GM23338 (cell line): ENCODE data around the gene CDK4. TPM values are rescaled to one million over a fixed set of nuclear protein-coding genes. Genes with fewer than 3 reads are reported as not detected.

ENCODE experiments used
- ATAC-seq: fragments of 200-7000 bp; cut with Tn5 transposase; 3 replicates; pipeline ENCODE4 v1.9.1; 2020
- DNase-seq: peaks from one replicate; pipeline ENCODE4 v3.0.0-alpha.2; 2015; ENCODE audit warnings: low spot score
- H2AFZ ChIP-seq: fragments of 200-600 bp; sonication (generic); 2 replicates; pipeline ENCODE4 v1.8.0; 2016; ENCODE audit warnings: antibody characterized with exemption, mild to moderate bottlenecking, moderate library complexity
- H3F3A ChIP-seq: fragments of 200-600 bp; sonication (generic); replicated peaks from 2 replicates; pipeline ENCODE4 v1.8.0; 2017; ENCODE audit warnings: antibody characterized with exemption, mixed run types, low read depth
- H3K27ac ChIP-seq: fragments of 200-600 bp; sonication (generic); 2 replicates; pipeline ENCODE4 v1.6.1; 2016; ENCODE audit warnings: low read depth
- H3K27me3 ChIP-seq: fragments of 200-600 bp; sonication (generic); 2 replicates; pipeline ENCODE4 v1.8.0; 2016; ENCODE audit warnings: mild to moderate bottlenecking, mixed run types, moderate library complexity; ENCODE audit not compliant: insufficient read depth
- H3K36me3 ChIP-seq: fragments of 200-600 bp; sonication (generic); 2 replicates; pipeline ENCODE4 v1.8.0; 2016; ENCODE audit warnings: mild to moderate bottlenecking; ENCODE audit not compliant: insufficient read depth
- H3K4me1 ChIP-seq: fragments of 200-600 bp; sonication (generic); 2 replicates; pipeline ENCODE4 v1.8.0; 2016; ENCODE audit warnings: mild to moderate bottlenecking, moderate library complexity; ENCODE audit not compliant: insufficient read depth
- H3K4me2 ChIP-seq: fragments of 200-600 bp; sonication (generic); 2 replicates; pipeline ENCODE4 v1.7.1; 2017; ENCODE audit warnings: mixed run types
- H3K4me3 ChIP-seq: fragments of 200-600 bp; sonication (generic); 2 replicates; pipeline ENCODE4 v1.6.1; 2016; ENCODE audit warnings: mixed run types
- H3K79me2 ChIP-seq: fragments of 200-600 bp; sonication (generic); replicated peaks from 2 replicates; pipeline ENCODE4 v1.8.0; 2017; ENCODE audit warnings: mild to moderate bottlenecking; ENCODE audit not compliant: insufficient read depth
- H3K9me2 ChIP-seq: fragments of 200-600 bp; sonication (generic); 2 replicates; pipeline ENCODE4 v1.8.0; 2017; ENCODE audit not compliant: insufficient read depth
- H4K20me1 ChIP-seq: fragments of 200-600 bp; sonication (generic); replicated peaks from 2 replicates; pipeline ENCODE4 v1.8.0; 2017; ENCODE audit warnings: mild to moderate bottlenecking; ENCODE audit not compliant: insufficient read depth
- H3K27ac Mint-ChIP-seq: 2 replicates; pipeline ENCODE4 v1.8.0; 2020; ENCODE audit warnings: inconsistent platforms, mild to moderate bottlenecking, moderate library complexity, mixed read lengths
- H3K27me3 Mint-ChIP-seq: 3 replicates; pipeline ENCODE4 v1.8.0; 2022; ENCODE audit warnings: low read depth, mild to moderate bottlenecking, moderate library complexity, mixed read lengths, inconsistent platforms; ENCODE audit not compliant: insufficient read depth, poor library complexity
- H3K36me3 Mint-ChIP-seq: 3 replicates; pipeline ENCODE4 v1.8.0; 2021; ENCODE audit warnings: low read depth, mild to moderate bottlenecking, inconsistent platforms, moderate library complexity, mixed read lengths
- H3K4me1 Mint-ChIP-seq: 3 replicates; pipeline ENCODE4 v1.8.0; 2020; ENCODE audit warnings: mild to moderate bottlenecking, inconsistent platforms, mixed read lengths
- H3K4me3 Mint-ChIP-seq: 3 replicates; pipeline ENCODE4 v1.8.0; 2021; ENCODE audit warnings: moderate library complexity, mild to moderate bottlenecking, inconsistent platforms, mixed read lengths
- H3K9me3 Mint-ChIP-seq: 3 replicates; pipeline ENCODE4 v1.8.0; 2020; ENCODE audit warnings: moderate library complexity, mild to moderate bottlenecking, inconsistent platforms, mixed read lengths
- NANOG ChIP-seq: IDR thresholded peaks from 2 replicates; pipeline ENCODE4 v1.6.1; 2016; ENCODE audit warnings: antibody characterized with exemption, borderline replicate concordance
- ZNF114 ChIP-seq: fragments of 250-450 bp; sonication (Bioruptor Pico); IDR thresholded peaks from 2 replicates; pipeline ENCODE4 v1.5.0; 2020; ENCODE audit warnings: mild to moderate bottlenecking, moderate library complexity
- ZNF331 ChIP-seq: fragments of 250-450 bp; sonication (Bioruptor Pico); IDR thresholded peaks from 2 replicates; pipeline ENCODE4 v1.5.0; 2020; ENCODE audit warnings: low read depth, mild to moderate bottlenecking, moderate library complexity
- polyA plus RNA-seq: library from polyadenylated mRNA; unstranded; fragments of >200 nt; fragmentation: Nextera tagmentation; extraction: Ambion mirVana; gene quantifications from 2 replicates; pipeline ENCODE4 v1.2.1, GENCODE V29; 2016
- total RNA-seq: library from RNA; depleted of rRNA; stranded (reverse); fragments of >200 nt; shearing (Covaris generic); gene quantifications from 2 replicates; pipeline ENCODE4 v1.2.3, GENCODE V29; 2014
- TF ChIP-seq, protein P1 (sequence below): fragments of 250-450 bp; sonication (Bioruptor Pico); IDR thresholded peaks from 2 replicates; pipeline ENCODE4 v1.5.0; 2020; ENCODE audit warnings: mild to moderate bottlenecking, moderate library complexity
- TF ChIP-seq, protein P2 (sequence below): IDR thresholded peaks from one replicate; pipeline ENCODE4 v1.6.1; 2018; ENCODE audit warnings: antibody characterized with exemption; ENCODE audit not compliant: unreplicated experiment

The CDK4 gene
- total and polyA plus RNA-seq, 2 experiments from 2014 or later = 105 to 198 TPM

DNA sequence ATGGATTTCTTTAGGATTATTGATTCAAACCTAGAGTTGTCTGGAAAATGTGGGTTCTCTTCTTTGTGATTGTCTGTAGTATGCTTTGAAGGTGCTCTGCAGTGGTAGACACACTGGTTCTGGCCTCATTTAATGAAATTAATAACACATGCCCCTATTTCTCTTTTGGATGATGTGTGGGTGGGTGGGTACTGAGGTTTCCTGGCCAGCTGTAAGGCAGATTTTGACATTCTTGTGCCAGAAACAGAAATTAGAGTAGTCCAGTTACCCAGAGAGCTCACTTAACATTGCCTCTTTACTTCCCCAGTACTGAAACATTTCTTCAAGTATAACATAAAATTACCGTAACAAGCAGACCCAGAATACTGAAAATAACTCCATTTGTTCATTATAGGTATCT, 44.9 kb upstream of the CDK4 start (continued):
- TF ChIP-seq, protein P1, sequence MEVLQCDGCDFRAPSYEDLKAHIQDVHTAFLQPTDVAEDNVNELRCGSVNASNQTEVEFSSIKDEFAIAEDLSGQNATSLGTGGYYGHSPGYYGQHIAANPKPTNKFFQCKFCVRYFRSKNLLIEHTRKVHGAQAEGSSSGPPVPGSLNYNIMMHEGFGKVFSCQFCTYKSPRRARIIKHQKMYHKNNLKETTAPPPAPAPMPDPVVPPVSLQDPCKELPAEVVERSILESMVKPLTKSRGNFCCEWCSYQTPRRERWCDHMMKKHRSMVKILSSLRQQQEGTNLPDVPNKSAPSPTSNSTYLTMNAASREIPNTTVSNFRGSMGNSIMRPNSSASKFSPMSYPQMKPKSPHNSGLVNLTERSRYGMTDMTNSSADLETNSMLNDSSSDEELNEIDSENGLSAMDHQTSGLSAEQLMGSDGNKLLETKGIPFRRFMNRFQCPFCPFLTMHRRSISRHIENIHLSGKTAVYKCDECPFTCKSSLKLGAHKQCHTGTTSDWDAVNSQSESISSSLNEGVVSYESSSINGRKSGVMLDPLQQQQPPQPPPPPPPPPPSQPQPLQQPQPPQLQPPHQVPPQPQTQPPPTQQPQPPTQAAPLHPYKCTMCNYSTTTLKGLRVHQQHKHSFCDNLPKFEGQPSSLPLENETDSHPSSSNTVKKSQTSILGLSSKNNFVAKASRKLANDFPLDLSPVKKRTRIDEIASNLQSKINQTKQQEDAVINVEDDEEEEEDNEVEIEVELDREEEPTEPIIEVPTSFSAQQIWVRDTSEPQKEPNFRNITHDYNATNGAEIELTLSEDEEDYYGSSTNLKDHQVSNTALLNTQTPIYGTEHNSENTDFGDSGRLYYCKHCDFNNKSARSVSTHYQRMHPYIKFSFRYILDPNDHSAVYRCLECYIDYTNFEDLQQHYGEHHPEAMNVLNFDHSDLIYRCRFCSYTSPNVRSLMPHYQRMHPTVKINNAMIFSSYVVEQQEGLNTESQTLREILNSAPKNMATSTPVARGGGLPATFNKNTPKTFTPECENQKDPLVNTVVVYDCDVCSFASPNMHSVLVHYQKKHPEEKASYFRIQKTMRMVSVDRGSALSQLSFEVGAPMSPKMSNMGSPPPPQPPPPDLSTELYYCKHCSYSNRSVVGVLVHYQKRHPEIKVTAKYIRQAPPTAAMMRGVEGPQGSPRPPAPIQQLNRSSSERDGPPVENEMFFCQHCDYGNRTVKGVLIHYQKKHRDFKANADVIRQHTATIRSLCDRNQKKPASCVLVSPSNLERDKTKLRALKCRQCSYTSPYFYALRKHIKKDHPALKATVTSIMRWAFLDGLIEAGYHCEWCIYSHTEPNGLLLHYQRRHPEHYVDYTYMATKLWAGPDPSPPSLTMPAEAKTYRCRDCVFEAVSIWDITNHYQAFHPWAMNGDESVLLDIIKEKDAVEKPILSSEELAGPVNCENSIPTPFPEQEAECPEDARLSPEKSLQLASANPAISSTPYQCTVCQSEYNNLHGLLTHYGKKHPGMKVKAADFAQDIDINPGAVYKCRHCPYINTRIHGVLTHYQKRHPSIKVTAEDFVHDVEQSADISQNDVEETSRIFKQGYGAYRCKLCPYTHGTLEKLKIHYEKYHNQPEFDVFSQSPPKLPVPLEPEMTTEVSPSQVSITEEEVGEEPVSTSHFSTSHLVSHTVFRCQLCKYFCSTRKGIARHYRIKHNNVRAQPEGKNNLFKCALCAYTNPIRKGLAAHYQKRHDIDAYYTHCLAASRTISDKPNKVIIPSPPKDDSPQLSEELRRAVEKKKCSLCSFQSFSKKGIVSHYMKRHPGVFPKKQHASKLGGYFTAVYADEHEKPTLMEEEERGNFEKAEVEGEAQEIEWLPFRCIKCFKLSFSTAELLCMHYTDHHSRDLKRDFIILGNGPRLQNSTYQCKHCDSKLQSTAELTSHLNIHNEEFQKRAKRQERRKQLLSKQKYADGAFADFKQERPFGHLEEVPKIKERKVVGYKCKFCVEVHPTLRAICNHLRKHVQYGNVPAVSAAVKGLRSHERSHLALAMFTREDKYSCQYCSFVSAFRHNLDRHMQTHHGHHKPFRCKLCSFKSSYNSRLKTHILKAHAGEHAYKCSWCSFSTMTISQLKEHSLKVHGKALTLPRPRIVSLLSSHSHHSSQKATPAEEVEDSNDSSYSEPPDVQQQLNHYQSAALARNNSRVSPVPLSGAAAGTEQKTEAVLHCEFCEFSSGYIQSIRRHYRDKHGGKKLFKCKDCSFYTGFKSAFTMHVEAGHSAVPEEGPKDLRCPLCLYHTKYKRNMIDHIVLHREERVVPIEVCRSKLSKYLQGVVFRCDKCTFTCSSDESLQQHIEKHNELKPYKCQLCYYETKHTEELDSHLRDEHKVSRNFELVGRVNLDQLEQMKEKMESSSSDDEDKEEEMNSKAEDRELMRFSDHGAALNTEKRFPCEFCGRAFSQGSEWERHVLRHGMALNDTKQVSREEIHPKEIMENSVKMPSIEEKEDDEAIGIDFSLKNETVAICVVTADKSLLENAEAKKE = no peak
- TF ChIP-seq, protein P2, sequence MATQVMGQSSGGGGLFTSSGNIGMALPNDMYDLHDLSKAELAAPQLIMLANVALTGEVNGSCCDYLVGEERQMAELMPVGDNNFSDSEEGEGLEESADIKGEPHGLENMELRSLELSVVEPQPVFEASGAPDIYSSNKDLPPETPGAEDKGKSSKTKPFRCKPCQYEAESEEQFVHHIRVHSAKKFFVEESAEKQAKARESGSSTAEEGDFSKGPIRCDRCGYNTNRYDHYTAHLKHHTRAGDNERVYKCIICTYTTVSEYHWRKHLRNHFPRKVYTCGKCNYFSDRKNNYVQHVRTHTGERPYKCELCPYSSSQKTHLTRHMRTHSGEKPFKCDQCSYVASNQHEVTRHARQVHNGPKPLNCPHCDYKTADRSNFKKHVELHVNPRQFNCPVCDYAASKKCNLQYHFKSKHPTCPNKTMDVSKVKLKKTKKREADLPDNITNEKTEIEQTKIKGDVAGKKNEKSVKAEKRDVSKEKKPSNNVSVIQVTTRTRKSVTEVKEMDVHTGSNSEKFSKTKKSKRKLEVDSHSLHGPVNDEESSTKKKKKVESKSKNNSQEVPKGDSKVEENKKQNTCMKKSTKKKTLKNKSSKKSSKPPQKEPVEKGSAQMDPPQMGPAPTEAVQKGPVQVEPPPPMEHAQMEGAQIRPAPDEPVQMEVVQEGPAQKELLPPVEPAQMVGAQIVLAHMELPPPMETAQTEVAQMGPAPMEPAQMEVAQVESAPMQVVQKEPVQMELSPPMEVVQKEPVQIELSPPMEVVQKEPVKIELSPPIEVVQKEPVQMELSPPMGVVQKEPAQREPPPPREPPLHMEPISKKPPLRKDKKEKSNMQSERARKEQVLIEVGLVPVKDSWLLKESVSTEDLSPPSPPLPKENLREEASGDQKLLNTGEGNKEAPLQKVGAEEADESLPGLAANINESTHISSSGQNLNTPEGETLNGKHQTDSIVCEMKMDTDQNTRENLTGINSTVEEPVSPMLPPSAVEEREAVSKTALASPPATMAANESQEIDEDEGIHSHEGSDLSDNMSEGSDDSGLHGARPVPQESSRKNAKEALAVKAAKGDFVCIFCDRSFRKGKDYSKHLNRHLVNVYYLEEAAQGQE = no peak

DNA sequence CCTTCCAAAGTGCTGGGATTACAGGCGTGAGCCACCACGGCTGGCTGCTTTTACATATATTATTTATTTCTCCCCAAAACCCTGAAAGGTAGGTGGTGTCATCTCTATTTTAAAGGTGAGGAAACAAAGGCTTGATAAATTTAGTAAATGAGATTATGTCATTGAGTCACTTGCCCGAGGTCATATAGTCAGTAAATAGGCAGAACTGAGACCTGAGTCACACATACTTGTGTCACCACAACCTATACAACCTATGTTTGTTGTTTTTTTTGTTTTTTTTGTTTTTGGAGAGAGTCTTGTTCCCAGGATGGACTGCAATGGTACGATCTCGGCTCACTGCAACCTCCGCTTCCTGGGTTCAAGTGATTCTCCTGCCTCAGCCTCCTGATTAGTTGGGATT, 43.2 kb upstream of the CDK4 start:
- no peaks in the 10 kb centered on the region for H3K4me1 ChIP-seq
- no peak overlapping the region for H3K4me3 ChIP-seq
- peaks cover 46% of the 10 kb centered on the region for H3K36me3 ChIP-seq
- H3F3A ChIP-seq = no peaks in the 10 kb centered on the region
- Mint-ChIP-seq H3K27ac (no peak overlapping the region), H3K9me3 (no peaks in the 10 kb centered on the region), H3K4me1 (no peaks in the 10 kb centered on the region), H3K27me3 (no peaks in the 10 kb centered on the region), H3K36me3 (peaks cover 55% of the 10 kb centered on the region), H3K4me3 (no peak overlapping the region)
- H3K27me3 ChIP-seq = no peaks in the 10 kb centered on the region
- no peak for ATAC-seq
- no peak overlapping the region for H3K4me2 ChIP-seq
- peaks cover 4% of the 10 kb centered on the region for H4K20me1 ChIP-seq
- H3K79me2 ChIP-seq = no peaks in the 10 kb centered on the region
- H3K9me2 ChIP-seq = no peaks in the 10 kb centered on the region
- no peak overlapping the region for H2AFZ ChIP-seq
- no peak for DNase-seq
- no peak overlapping the region for H3K27ac ChIP-seq
- TF ChIP-seq ZNF331 = no peak
- no peak for TF ChIP-seq ZNF114 (CRISPR knock-in tag)
- TF ChIP-seq NANOG = no peak
